Choroid plexus epithelial cell (primary cell): ENCODE data around the gene PDE6B.

Experiments used
- DNase-seq: peaks from one replicate; pipeline ENCODE4 v3.0.0-alpha.2; 2010; ENCODE audit warnings: low read depth
- H3K4me3 ChIP-seq: 2 replicates; pipeline ENCODE4 v1.5.1; 2011; ENCODE audit warnings: low read depth, mild to moderate bottlenecking, control low read depth, low read length, moderate library complexity
- CTCF ChIP-seq: conservative IDR thresholded peaks from 2 replicates; pipeline ENCODE4 v1.5.1; 2011; ENCODE audit warnings: low read depth, mild to moderate bottlenecking, control low read depth, inconsistent platforms, low read length, moderate library complexity

PDE6B gene

GRCh38 chr4:622996-623913 is 2.1 kb upstream of the PDE6B start:
- DNase-seq, result no peak
- no peak for TF ChIP-seq CTCF
- no peak overlapping the region for H3K4me3 ChIP-seq

- no peak for TF ChIP-seq CTCF
- no peak for DNase-seq
- no peak overlapping the region for H3K4me3 ChIP-seq
These were observed 1.3 kb upstream of the PDE6B start for GRCh38 chr4:623914-624566.

GRCh38 chr4:625631-626161 is 323 bp downstream of the PDE6B start:
- no peak for TF ChIP-seq CTCF
- no peak for DNase-seq
- H3K4me3 ChIP-seq, result no peak overlapping the region

GRCh38 chr4:626201-627091 is 1.1 kb downstream of the PDE6B start:
- no peak overlapping the region for H3K4me3 ChIP-seq
- no peak for TF ChIP-seq CTCF
- no peak for DNase-seq

DNA sequence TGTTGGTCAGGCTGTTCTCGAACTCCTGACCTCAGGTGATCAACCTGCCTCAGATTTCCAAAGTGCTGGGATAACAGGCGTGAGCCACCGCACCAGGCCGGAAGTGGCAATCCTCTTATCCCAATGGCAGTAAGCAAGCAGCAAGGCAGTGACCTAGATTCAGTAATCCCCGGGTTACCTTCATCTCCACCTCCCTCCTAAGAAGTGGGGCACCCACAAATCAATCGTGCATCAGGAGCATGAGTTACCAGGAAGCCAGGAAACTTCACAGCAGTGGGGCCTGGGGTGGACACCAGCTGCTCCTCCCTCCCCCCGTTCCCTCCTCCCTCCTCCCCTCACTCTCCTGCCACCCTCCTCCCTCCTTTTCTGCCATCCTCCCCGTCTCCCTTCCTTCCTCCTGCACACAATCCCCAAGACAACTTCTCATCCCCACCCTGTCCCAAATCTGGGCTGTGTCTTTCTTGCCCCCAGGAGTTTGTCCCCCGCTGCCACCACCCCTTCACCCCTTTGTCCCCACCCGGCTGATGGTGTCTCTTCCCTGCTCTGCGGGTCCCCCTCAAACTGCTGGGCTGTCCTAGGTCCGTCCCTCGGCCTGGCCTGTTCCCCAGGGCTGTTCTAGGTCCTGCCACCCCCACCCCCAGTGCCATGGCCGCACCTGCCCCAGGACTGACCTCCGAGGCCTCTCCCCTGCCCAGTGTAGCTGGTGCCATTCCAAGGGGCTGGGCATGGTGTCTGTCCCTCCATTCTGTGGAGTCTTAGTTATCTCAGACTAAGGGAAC is 2.2 kb downstream of the PDE6B start:
- no peak for DNase-seq
- no peak overlapping the region for H3K4me3 ChIP-seq
- no peak for TF ChIP-seq CTCF

DNA sequence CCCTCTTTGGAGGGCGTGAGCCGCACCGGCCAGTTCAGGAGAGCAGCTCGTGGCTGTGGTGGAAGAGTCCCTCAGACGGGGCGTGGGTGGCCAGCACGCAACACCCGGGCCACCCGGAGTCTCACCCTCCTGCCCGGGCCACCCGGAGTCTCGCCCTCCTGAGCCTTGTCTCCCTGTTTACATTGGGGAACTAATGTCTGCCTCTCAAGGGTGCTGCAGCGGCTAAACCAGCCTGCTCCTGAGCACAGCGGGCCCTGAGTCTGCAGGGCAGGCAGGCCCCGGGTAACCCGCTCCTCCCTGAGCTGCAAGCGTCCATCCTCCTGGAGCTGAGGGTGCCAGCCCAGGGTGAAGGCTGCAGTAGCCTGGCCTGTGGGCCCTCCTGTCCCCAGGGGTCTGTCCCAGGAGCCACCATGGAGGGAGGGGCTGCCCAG is 3.0 kb downstream of the PDE6B start:
- no peak overlapping the region for H3K4me3 ChIP-seq
- no peak for DNase-seq
- no peak for TF ChIP-seq CTCF
